ENCODE results near the gene VPS51.
"Not testable (repeated sequence)": the region's sequence is repeated elsewhere in the genome, so short reads cannot be mapped to it uniquely, and the experiment has no call there.

The VPS51 gene

DNA sequence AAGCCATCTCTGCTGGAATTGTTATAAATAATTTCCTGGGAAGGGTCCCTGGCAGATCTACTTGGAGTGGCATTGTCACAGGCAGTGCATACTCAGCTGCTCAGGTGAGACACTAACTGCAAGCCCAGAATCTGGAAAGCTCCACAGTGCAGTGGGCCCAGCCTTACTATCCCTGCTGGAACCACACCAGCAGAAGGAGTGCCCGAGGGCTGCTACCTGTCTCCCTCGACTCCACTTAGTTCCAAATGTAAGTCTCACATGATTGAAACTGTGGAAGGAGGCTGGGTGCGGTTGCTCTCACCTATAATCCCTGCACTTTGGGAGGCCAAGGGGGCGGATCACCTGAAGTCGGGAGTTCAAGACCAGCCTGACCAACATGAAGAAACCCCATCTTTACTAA, 52.6 kb downstream of the VPS51 start:
- no peak overlapping the region for H3K27ac ChIP-seq (ENCODE audit: low read depth, low read length)
- peaks cover 0 to 11% (median 8%) of the 10 kb centered on the region in 5 donors for H3K4me1 ChIP-seq (ENCODE audit: control insufficient read depth in 5 of 5, insufficient read depth in 5 of 5, low read length in 5 of 5)
- H3K4me3 ChIP-seq (ENCODE audit: low read depth in 1 of 5, low read length in 5 of 5), result no peak overlapping the region
- H3K9me3 ChIP-seq (ENCODE audit: control insufficient read depth in 5 of 5, low read length in 5 of 5), result peaks cover 0 to 4% (median 0%) of the 10 kb centered on the region in 5 donors
- no peaks in the 10 kb centered on the region for H3K27me3 ChIP-seq (ENCODE audit: control insufficient read depth in 5 of 5, insufficient read depth in 4 of 5, low read length in 5 of 5)
- no peak overlapping the region for H3K9ac ChIP-seq (ENCODE audit: low read length in 5 of 5)
- H3K36me3 ChIP-seq (ENCODE audit: control insufficient read depth in 5 of 5, insufficient read depth in 5 of 5, low read length in 5 of 5), result no peaks in the 10 kb centered on the region

DNA sequence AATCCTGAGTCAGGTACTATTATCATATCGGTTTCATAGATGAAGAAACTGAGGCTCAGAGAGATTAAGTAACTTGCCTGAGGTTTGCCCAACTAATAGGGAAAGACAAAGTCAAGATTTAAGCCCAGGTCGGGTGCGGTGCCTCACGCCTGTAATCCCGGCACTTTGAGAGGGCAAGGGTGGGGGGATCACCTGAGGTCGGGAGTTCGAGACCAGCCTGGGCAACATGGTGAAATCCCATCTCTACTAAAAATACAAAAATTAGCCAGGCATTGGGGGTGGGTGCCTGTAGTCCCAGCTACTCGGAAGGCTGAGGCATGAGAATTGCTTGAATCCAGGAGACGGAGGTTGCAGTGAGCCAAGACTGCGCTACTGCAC, 54.1 kb downstream of the VPS51 start:
- not testable (repeated sequence) for H3K27ac ChIP-seq (ENCODE audit: low read depth, low read length)
- peak overlapping the region in 1 of 5 donors; percentile 22 for H3K4me3 ChIP-seq (ENCODE audit: low read depth in 1 of 5, low read length in 5 of 5)

DNA sequence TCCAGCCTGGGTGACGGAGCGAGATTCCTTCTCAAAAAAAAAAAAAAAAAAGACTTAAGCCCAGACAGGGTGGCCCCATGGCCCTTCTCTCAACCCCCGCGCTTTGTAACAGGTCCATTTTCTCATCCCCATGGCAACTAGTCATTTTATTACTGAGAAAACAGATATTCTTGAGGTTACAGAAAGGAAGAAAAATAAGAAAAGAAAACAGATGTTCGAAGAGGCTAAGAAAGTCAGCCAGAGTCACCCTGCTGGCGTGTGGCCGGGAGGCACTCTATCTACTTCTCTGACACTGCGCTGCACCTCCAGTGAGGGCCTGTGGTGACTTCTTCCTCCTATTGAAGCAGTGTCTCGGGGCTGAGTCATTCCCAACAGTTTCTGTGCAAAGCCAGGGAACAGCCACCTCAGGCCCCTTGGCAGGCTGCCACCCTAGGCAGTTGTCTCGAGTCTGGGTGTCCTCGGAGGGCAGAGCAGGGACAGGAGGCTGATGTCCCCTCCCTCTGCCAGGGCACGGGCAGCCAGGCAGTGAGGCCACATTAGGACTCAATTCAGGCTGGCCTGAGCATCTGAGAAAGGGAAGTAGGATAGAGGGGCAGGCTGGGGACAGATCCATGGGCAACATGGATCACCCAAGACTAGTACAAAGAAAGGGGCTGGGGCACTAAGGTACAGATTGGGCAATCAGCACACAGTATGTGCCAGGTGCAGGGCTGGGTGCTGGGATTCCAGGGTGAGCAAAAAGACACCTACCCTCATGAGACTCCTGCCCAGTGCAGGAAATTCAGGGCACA, 54.7 kb downstream of the VPS51 start:
- Histone ChIP-seq H3K36me3 (ENCODE audit: control insufficient read depth in 5 of 5, insufficient read depth in 5 of 5, low read length in 5 of 5) (no peaks in the 10 kb centered on the region), H3K4me3 (ENCODE audit: low read depth in 1 of 5, low read length in 5 of 5) (peak overlapping the region in 1 of 5 donors; percentile 22), H3K27me3 (ENCODE audit: control insufficient read depth in 5 of 5, insufficient read depth in 4 of 5, low read length in 5 of 5) (no peaks in the 10 kb centered on the region), H3K4me1 (ENCODE audit: control insufficient read depth in 5 of 5, insufficient read depth in 5 of 5, low read length in 5 of 5) (peaks cover 0 to 11% (median 8%) of the 10 kb centered on the region in 5 donors), H3K9ac (ENCODE audit: low read length in 5 of 5) (peak overlapping the region in 1 of 5 donors; percentile 18), H3K27ac (ENCODE audit: low read depth, low read length) (no peak overlapping the region), H3K9me3 (ENCODE audit: control insufficient read depth in 5 of 5, low read length in 5 of 5) (peaks cover 0 to 4% (median 0%) of the 10 kb centered on the region in 5 donors)

More for the DNA sequence above, 54.1 kb downstream of the VPS51 start:
- H3K4me1 ChIP-seq (ENCODE audit: control insufficient read depth in 5 of 5, insufficient read depth in 5 of 5, low read length in 5 of 5), result peaks cover 0 to 11% (median 8%) of the 10 kb centered on the region in 5 donors
- H3K27me3 ChIP-seq (ENCODE audit: control insufficient read depth in 5 of 5, insufficient read depth in 4 of 5, low read length in 5 of 5); H3K36me3 ChIP-seq (ENCODE audit: control insufficient read depth in 5 of 5, insufficient read depth in 5 of 5, low read length in 5 of 5); H3K9me3 ChIP-seq (ENCODE audit: control insufficient read depth in 5 of 5, low read length in 5 of 5); H3K9ac ChIP-seq (ENCODE audit: low read length in 5 of 5): not testable (repeated sequence)

DNA sequence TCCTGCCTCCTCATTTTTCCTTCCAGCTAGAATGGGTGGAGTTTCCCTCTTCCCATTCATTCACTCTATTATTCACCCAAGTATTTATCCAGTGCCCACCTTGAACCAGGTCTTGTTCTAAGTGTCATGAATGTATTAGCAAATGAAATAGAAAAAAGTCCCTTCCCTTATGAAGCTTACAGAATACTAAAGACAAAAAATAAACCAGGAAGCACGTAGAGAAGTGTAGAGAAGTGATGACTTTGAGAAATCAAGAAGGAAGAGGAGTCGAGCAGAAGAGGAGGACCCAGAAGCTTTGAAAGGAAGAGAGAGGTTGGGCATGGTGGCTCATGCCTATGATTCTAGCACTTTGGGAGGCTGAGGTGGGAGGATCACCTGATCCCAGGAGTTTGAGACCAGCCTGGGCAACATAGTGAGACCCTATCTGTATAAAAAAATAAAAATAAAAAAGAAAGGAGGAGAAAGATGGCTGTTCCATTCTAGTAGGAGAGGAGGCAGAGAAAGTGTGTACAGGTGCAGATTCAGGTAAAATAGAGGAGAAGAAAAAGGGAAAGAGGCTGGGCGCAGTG, 55.4 kb downstream of the VPS51 start:
- Histone ChIP-seq H3K36me3 (ENCODE audit: control insufficient read depth in 5 of 5, insufficient read depth in 5 of 5, low read length in 5 of 5) (no peaks in the 10 kb centered on the region), H3K9me3 (ENCODE audit: control insufficient read depth in 5 of 5, low read length in 5 of 5) (peaks cover 0 to 4% (median 0%) of the 10 kb centered on the region in 5 donors), H3K27me3 (ENCODE audit: control insufficient read depth in 5 of 5, insufficient read depth in 4 of 5, low read length in 5 of 5) (no peaks in the 10 kb centered on the region), H3K27ac (ENCODE audit: low read depth, low read length) (no peak overlapping the region), H3K9ac (ENCODE audit: low read length in 5 of 5) (no peak overlapping the region), H3K4me1 (ENCODE audit: control insufficient read depth in 5 of 5, insufficient read depth in 5 of 5, low read length in 5 of 5) (peaks cover 0 to 11% (median 8%) of the 10 kb centered on the region in 5 donors), H3K4me3 (ENCODE audit: low read depth in 1 of 5, low read length in 5 of 5) (no peak overlapping the region)

DNA sequence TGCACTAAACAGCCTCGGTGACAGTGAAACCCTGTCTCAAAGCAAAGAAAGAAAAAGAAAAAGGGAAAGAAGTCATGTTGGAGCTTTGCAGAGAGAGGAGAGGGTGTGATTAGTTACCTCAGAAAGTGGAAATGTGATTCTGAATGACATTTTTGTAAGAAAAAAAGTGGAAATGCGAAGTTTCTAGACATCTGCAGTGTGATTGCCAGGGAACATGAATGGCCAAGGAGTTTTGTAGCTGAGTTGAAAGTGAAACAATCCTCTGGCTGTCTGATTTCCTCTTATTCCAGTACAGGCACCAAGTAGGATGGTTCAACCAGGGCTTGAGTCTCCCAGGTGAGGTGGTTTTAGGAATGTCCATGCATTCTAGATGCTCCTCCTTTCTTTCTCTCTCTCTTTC, 56.1 kb downstream of the VPS51 start:
- Histone ChIP-seq H3K27me3 (ENCODE audit: control insufficient read depth in 5 of 5, insufficient read depth in 4 of 5, low read length in 5 of 5) (no peaks in the 10 kb centered on the region), H3K4me3 (ENCODE audit: low read depth in 1 of 5, low read length in 5 of 5) (no peak overlapping the region), H3K4me1 (ENCODE audit: control insufficient read depth in 5 of 5, insufficient read depth in 5 of 5, low read length in 5 of 5) (peaks cover 0 to 11% (median 8%) of the 10 kb centered on the region in 5 donors), H3K9ac (ENCODE audit: low read length in 5 of 5) (no peak overlapping the region), H3K9me3 (ENCODE audit: control insufficient read depth in 5 of 5, low read length in 5 of 5) (peaks cover 0 to 3% (median 0%) of the 10 kb centered on the region in 5 donors), H3K36me3 (ENCODE audit: control insufficient read depth in 5 of 5, insufficient read depth in 5 of 5, low read length in 5 of 5) (no peaks in the 10 kb centered on the region), H3K27ac (ENCODE audit: low read depth, low read length) (no peak overlapping the region)

DNA sequence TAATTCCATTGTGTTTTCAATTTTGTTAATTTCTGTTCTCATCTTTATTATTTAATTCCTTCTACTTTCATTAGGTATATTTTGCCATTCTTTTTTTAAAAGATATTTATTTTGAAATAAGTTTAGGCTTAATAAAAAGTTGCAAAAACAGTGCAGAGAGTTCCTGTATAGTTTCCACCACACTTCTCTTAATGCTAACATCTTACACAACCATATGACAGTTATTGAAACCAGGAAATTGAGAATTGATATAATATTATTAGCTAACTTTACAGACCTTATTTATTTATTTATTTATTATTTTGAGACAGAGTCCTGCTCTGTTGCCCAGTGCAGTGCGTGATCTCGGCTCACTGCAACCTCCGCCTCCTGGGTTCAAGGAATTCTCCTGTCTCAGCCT, 60.2 kb downstream of the VPS51 start:
- Histone ChIP-seq H3K9me3 (ENCODE audit: control insufficient read depth in 5 of 5, low read length in 5 of 5) (no peaks in the 10 kb centered on the region), H3K9ac (ENCODE audit: low read length in 5 of 5) (no peak overlapping the region), H3K27ac (ENCODE audit: low read depth, low read length) (no peak overlapping the region), H3K4me3 (ENCODE audit: low read depth in 1 of 5, low read length in 5 of 5) (no peak overlapping the region), H3K27me3 (ENCODE audit: control insufficient read depth in 5 of 5, insufficient read depth in 4 of 5, low read length in 5 of 5) (no peaks in the 10 kb centered on the region), H3K36me3 (ENCODE audit: control insufficient read depth in 5 of 5, insufficient read depth in 5 of 5, low read length in 5 of 5) (no peaks in the 10 kb centered on the region), H3K4me1 (ENCODE audit: control insufficient read depth in 5 of 5, insufficient read depth in 5 of 5, low read length in 5 of 5) (no peaks in the 10 kb centered on the region)

DNA sequence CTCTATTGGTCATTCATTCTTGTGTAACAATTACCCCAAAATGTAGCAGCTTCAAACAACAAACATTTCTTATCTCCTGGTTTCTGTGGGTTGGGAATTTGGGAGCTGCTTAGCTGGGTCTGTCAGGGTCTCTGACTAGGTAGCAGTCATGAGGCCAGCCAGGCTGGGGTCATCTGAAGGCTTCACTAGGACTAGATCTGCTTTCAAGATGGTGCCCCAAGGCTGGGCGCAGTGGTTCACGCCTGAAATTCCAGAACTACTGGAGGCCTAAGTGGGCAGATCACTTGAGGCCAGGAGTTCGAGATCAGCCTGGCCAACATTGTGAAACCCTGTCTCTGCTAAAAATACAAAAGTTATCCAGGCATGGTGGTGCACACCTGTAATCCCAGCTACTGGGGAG, 60.9 kb downstream of the VPS51 start:
- H3K4me3 ChIP-seq (ENCODE audit: low read depth in 1 of 5, low read length in 5 of 5), result no peak overlapping the region
- no peak overlapping the region for H3K9ac ChIP-seq (ENCODE audit: low read length in 5 of 5)
- H3K27me3 ChIP-seq (ENCODE audit: control insufficient read depth in 5 of 5, insufficient read depth in 4 of 5, low read length in 5 of 5), result no peaks in the 10 kb centered on the region
- no peaks in the 10 kb centered on the region for H3K36me3 ChIP-seq (ENCODE audit: control insufficient read depth in 5 of 5, insufficient read depth in 5 of 5, low read length in 5 of 5)
- H3K27ac ChIP-seq (ENCODE audit: low read depth, low read length), result no peak overlapping the region
- H3K4me1 ChIP-seq (ENCODE audit: control insufficient read depth in 5 of 5, insufficient read depth in 5 of 5, low read length in 5 of 5), result no peaks in the 10 kb centered on the region
- no peaks in the 10 kb centered on the region for H3K9me3 ChIP-seq (ENCODE audit: control insufficient read depth in 5 of 5, low read length in 5 of 5)

DNA sequence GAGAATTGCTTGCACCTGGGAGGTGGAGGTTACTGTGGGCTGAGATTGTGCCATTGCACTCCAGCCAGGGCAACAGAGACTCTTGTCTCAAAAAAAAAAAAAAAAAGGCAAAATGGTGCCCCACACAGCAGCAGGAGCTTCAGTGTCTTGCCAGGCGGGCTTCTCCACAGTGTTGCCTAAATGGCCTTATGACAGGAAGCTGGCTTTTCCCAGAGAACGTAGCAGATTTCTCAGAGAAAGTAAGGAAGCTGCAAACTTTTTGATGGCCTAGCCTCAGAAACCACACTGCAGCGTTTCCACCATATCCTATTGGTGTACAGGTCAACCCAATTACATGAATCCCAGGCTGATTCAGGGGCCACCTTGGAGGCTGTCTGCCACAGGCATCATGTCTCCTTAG, 61.3 kb downstream of the VPS51 start:
- Histone ChIP-seq H3K9me3 (ENCODE audit: control insufficient read depth in 5 of 5, low read length in 5 of 5) (no peaks in the 10 kb centered on the region), H3K27me3 (ENCODE audit: control insufficient read depth in 5 of 5, insufficient read depth in 4 of 5, low read length in 5 of 5) (no peaks in the 10 kb centered on the region), H3K9ac (ENCODE audit: low read length in 5 of 5) (no peak overlapping the region), H3K4me3 (ENCODE audit: low read depth in 1 of 5, low read length in 5 of 5) (no peak overlapping the region), H3K36me3 (ENCODE audit: control insufficient read depth in 5 of 5, insufficient read depth in 5 of 5, low read length in 5 of 5) (no peaks in the 10 kb centered on the region), H3K4me1 (ENCODE audit: control insufficient read depth in 5 of 5, insufficient read depth in 5 of 5, low read length in 5 of 5) (no peaks in the 10 kb centered on the region), H3K27ac (ENCODE audit: low read depth, low read length) (no peak overlapping the region)

DNA sequence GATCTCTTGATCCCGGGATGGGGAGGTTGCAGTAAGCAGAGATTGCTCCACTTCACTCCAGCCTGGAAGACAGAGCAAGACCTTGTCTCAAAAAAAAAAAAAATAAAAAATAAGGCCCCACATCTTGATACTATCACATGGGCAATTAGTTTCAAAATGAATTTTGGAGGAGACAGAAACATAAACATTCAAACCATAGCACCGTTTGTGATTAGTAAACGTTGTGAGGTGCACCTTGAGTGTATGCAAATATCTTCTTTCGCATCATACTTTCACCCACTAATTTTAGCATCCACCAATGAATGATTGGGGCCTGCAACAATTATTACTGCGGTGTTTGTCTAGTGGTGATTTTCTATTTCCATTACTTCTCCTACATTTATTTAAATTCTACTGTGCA, 63.0 kb downstream of the VPS51 start:
- no peaks in the 10 kb centered on the region for H3K36me3 ChIP-seq (ENCODE audit: control insufficient read depth in 5 of 5, insufficient read depth in 5 of 5, low read length in 5 of 5)
- H3K9me3 ChIP-seq (ENCODE audit: control insufficient read depth in 5 of 5, low read length in 5 of 5), result no peaks in the 10 kb centered on the region
- H3K9ac ChIP-seq (ENCODE audit: low read length in 5 of 5), result no peak overlapping the region
- no peak overlapping the region for H3K27ac ChIP-seq (ENCODE audit: low read depth, low read length)
- no peaks in the 10 kb centered on the region for H3K4me1 ChIP-seq (ENCODE audit: control insufficient read depth in 5 of 5, insufficient read depth in 5 of 5, low read length in 5 of 5)
- no peaks in the 10 kb centered on the region for H3K27me3 ChIP-seq (ENCODE audit: control insufficient read depth in 5 of 5, insufficient read depth in 4 of 5, low read length in 5 of 5)
- H3K4me3 ChIP-seq (ENCODE audit: low read depth in 1 of 5, low read length in 5 of 5), result no peak overlapping the region

DNA sequence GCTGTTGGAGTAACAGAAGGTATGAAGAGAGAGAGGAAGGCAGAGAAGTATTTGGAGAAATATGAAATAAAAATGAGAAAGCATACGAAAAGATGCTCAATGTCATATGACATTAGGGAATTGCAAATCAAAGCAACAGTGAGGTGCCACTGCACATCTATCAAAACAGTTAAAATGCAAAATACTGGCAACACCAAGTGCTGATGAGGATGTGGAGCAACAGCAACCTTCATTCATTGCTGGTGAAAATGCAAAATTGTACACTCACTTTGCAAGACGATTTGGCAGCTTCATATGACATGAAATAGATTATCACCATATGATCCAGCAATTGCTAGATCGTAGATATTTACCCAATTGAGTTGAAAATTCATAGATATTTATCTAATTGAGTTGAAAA, 64.6 kb downstream of the VPS51 start:
- H3K27ac ChIP-seq (ENCODE audit: low read depth, low read length), result no peak overlapping the region
- H3K4me3 ChIP-seq (ENCODE audit: low read depth in 1 of 5, low read length in 5 of 5), result no peak overlapping the region
- no peaks in the 10 kb centered on the region for H3K9me3 ChIP-seq (ENCODE audit: control insufficient read depth in 5 of 5, low read length in 5 of 5)
- no peaks in the 10 kb centered on the region for H3K27me3 ChIP-seq (ENCODE audit: control insufficient read depth in 5 of 5, insufficient read depth in 4 of 5, low read length in 5 of 5)
- no peaks in the 10 kb centered on the region for H3K36me3 ChIP-seq (ENCODE audit: control insufficient read depth in 5 of 5, insufficient read depth in 5 of 5, low read length in 5 of 5)
- H3K4me1 ChIP-seq (ENCODE audit: control insufficient read depth in 5 of 5, insufficient read depth in 5 of 5, low read length in 5 of 5), result peaks cover 0 to 6% (median 0%) of the 10 kb centered on the region in 5 donors
- no peak overlapping the region for H3K9ac ChIP-seq (ENCODE audit: low read length in 5 of 5)

Measured in subcutaneous abdominal adipose tissue (tissue), 5 donors.